GM18511 (cell line): Measurements from ENCODE around the gene SEL1L.
A peak's percentile ranks its signal among the peaks of the same experiment; 100 is the strongest.
"Not testable (repeated sequence)": the region's sequence is repeated elsewhere in the genome, so short reads cannot be mapped to it uniquely, and the experiment has no call there.

Source experiments
- ATAC-seq: cut with Tn5 transposase; IDR thresholded peaks from one replicate; pipeline ENCODE4 v1.9.1; 2021; ENCODE audit warnings: mild to moderate bottlenecking, moderate library complexity; ENCODE audit not compliant: unreplicated experiment

SEL1L gene

GRCh38 chr14:81529391-81529790 lies 4.3 kb downstream of the SEL1L start:
- ATAC-seq = no peak

DNA sequence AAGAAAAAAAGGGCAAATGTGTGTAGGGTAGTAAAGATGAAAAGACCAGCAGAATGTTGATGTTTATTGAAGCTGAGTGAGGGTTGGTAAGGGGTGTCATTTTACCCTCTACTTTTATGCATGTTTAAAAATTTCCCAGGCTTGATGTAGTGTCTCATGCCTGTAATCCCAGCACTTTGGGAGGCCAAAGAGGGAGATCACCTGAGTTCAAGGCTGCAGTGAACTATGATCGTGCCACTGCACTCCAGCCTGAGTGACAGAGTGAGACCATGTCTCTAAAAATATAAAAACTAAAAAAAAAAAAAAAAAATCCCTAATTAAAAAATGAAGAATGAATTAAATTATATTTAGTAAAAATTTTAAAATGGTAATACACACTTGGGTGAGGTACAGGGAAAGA lies 8.5 kb downstream of the SEL1L start:
- ATAC-seq = no peak

DNA sequence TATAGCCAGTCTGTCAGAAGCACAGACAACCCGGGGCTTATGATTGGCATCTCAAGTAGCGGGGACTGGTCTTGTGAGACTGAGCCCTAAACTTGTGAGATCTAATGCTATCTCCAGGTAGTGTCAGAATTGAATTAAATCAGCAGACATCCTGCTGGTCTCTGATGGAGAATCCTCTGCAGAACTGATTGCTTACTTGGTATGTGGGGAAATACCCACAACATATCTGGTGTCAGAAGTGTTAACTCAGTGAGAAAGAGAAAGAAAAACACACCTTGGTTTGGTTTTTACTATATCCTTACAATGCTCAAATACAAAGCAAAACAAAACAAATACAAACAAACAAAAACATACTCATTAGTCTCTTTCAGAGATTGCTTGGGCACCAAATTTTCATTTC lies 10.0 kb downstream of the SEL1L start:
- ATAC-seq = peak; percentile 63

DNA sequence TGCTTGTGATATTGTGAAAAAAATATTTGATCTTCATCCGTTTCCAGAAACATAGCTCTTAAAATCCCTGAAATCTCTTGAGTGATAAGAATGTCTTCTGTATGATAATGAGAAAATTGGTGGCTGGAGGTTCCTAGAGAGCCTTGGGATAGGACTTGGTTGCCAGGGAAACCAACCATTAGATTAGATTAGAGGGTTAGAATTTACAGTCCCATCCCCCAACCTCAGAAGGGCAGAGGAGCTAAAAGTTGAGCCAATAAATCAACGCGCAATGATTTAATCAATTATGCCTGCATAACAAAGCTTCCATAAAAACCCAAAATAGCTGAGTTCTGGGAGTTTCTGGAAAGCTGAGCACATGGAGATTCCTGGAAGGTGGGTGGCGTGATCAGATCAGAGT lies 10.6 kb downstream of the SEL1L start:
- no peak for ATAC-seq

DNA sequence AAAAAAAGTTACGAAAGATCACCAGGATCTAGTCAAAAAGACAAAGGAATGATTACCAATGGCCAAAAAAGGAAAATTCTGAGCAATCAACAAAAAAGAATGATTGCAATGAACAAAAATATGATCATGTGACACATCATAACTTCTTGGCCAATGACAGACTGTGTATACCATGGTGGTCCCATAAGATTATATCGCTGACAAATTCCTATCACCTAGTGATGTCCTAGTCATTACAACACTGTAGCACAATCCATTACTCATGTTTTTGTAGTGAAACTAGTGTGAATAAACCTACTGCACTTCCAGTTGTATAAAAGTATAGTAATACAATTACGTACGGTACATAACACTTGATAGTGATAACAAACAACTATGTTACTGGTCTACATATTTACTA lies 12.3 kb downstream of the SEL1L start:
- ATAC-seq = no peak

DNA sequence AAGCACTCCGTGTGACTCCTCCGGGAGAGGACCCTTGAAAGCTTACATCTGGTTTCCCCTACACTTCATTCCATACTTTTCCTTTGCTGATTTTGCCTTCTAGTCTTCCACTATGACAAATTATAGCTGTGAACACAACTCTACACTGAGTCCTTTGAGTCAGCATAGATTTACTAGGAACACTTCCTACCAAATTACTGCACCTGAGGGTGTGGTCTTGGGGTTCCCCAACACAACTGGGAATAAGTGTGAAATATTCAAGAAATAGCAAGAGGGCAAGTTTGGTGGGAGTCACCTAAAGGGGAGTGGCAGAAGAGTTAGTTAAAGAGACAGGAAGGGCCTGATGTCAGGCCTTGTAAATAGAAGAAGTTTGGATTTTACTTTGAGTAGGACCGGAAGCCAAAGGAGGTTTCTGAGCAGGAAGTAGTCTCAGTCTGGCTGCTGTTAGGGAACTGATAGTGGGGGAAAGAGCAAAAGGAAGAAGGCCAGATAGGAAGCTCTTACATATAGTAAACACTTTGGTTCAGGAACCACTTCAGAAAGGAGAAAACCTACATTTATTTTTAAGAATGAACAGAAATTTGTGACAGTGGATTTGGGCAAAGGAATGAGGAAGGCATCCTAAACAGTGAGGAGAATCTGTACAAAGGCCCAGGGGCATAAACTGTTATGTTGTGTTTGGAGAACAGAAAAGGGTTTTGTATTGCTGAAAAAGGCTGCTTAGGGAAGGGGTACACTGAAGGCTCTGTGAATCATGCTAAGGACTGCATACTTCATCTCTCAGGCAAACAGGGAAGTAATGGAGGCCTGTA lies 14.2 kb downstream of the SEL1L start:
- ATAC-seq = peak; percentile 82

DNA sequence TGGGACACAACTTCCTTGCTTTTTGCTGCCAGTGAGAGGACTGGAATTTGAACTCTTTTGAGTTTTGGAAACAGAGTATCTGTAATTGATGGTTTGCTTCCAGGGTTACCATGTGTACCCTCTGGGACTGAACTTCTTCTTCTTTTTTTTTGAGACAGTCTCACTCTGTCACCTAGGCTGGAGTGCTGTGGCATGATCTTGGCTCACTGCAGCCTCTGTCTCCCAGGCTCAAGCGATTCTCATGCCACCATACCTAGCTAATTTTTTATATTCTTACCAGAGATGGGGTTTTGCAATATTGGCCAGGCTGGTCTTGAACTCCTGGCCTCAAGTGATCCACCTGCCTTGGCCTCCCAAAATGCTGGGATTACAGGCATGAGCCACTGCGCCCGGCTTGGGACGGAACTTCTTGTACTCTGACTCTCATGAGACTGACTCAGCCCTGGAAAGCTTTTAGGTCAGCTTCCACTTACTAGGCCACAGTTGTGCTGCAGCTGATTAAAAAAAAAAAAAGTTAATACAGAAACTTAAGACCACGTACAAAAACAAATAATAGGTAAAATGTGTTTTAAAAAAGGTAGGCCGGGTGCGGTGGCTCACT lies 15.8 kb downstream of the SEL1L start:
- ATAC-seq = no peak

DNA sequence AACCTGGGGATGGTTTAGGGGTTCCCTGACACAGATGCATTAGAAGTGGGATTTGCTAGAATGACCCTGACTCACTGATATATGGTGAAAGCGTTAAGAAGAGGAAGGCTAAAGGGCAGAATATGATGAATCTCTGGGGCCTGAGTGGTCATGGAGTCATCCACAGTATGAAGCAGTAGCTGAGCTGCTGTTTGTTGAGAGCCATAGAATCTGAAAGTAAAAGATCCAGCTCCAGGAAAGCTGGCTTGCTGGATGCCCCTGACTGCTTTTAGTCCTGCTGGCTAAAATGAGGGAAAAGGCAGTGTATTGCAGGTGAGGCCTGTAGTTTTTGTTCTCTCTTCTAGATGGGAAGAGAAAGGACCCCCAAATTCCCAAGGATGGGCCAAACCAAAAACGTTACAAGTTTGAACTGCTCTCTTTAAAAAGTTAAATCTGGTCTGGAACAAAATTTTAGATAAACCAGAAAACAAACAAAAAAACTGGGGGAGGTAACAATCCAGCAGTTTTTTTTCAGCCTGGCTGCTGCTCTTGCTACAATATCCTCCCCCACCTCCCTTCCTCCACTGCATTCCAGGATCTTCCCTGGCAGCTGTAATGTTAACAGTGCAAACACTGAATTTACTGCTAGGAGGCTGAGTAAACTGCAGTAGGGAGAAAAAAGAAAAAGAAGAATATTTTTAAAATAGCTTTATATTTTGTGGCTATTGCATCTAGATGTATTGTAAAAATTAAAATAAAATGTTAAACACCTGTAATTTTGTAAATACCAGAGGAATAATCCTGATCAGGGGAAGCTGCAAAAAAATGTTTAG lies 16.5 kb downstream of the SEL1L start:
- no peak for ATAC-seq

DNA sequence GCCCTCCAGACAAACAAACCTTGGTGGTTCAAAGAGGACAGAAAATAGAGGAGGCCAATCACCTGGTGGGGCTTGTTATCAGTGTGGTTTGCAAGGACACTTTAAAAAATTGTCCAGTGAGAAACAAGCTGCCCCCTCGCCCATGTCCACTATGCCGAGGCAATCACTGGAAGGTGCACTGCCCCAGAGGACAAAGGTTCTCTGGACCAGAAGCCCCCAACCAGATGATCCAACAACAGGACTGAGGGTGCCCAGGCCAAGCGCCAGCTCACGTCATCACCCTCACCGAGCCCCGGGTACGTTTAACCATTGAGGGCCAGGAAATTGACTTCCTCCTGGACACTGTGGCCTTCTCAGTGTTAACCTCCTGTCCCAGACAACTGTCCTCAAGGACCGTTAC lies 17.7 kb downstream of the SEL1L start:
- ATAC-seq = not testable (repeated sequence)

DNA sequence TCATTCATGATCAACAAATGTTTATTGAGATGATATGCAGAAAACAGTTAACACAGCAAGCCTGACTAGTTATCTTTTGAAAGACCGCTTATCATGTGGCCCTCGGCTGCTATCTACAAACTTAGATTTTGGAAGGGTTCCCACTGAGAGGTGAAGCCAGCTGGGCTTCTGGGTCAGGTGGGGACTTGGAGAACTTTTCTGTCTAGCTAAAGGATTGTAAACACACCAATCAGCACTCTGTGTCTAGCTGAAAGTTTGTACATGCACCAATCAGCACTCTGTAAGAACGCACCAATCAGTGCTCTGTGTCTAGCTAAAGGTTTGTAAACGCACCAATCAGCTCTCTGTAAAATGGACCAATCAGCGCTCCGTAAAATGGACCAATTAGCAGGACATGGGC lies 20.8 kb downstream of the SEL1L start:
- ATAC-seq = not testable (repeated sequence)

- no peak for ATAC-seq
Observed at GRCh38 chr14:81511111-81511904, 22.3 kb downstream of the SEL1L start.

GRCh38 chr14:81509838-81510452 lies 23.7 kb downstream of the SEL1L start:
- ATAC-seq = no peak

- no peak for ATAC-seq
Observed at GRCh38 chr14:81509321-81509720, 24.3 kb downstream of the SEL1L start.

DNA sequence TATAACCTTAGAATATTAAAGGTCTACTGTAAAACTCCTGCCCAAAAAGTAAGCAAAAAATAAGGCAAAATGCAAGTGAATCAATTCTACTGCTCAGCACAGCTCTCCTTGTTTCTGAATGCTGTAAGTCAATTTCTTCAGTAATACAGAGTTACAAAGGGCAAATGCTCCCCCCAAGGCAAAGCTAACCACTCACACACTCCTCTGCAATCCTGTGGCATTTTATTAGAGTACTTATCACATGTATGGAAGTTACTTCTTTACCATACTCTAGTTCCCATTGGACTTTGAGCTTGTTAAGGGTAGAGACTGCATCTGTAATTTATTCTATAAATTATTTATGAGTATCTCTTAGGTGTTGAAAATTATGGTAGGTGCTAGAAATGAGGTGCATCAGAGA lies 27.2 kb downstream of the SEL1L start:
- no peak for ATAC-seq

GRCh38 chr14:81504864-81505263 lies 28.8 kb downstream of the SEL1L start:
- no peak for ATAC-seq

DNA sequence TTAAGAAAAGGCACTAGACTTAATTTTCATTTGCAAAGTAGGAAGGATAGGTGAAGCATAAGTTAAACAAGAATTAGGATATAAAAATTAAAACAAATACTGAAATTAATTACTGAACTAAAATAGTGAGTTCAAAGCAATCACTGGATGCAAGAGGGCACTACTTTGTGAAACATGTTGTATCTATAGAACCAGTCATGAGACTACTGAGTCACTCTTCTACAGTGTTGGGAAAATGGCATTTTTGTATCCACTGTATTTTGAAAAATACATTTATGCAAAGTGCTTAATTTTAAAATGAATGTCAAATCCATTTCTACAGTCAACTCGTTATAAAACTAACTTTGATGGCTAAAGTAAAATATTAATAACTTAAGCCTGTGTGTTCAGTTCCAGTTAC lies 47.9 kb downstream of the SEL1L start:
- peak; percentile 30 for ATAC-seq

- ATAC-seq = peak; percentile 99
Observed at GRCh38 chr14:81485372-81485771, 48.3 kb downstream of the SEL1L start.

DNA sequence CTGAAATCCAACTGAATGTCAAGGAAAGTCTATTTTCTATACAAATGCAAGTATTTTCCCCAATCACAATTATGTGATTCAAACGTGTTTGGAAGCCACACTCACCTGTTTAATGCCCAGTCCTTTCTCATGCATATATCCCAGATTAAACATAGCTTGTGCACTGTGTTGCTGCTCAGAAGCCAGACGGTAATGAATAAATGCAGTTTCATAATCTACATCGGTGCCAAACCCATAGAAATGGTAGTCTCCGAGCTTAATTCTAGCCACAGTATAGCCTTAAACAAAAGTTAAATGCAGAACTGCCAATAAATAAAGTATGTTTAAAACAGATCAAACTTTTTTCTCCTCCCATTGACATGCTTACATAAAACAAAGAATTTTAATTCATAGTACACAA lies 49.5 kb downstream of the SEL1L start:
- no peak for ATAC-seq

GRCh38 chr14:81480741-81481140 lies 52.9 kb downstream of the SEL1L start:
- no peak for ATAC-seq

- ATAC-seq = peak; percentile 34
Observed at GRCh38 chr14:81478446-81478845, 55.2 kb downstream of the SEL1L start.

DNA sequence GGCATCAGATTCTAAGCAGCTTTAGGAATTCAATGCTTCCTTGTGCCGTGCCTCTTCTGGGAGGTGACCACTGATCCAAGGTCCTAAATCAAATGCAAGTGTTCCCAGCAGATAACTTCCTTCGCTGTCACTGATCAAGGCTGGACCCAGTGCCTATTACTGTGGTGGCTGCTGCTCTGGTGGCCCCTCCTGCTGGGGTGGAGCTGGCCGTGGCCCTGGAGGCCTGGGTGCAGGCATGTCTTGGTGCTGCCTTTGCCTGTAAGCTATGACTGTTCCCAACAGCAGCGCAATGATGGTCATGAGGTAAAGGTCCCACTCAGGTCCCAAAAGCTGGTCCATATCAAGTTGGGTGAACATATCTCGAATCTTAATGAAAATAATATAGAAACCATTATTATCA lies 56.8 kb downstream of the SEL1L start:
- no peak for ATAC-seq
